ENCODE data around the gene CLEC2B.

CLEC2B gene

DNA sequence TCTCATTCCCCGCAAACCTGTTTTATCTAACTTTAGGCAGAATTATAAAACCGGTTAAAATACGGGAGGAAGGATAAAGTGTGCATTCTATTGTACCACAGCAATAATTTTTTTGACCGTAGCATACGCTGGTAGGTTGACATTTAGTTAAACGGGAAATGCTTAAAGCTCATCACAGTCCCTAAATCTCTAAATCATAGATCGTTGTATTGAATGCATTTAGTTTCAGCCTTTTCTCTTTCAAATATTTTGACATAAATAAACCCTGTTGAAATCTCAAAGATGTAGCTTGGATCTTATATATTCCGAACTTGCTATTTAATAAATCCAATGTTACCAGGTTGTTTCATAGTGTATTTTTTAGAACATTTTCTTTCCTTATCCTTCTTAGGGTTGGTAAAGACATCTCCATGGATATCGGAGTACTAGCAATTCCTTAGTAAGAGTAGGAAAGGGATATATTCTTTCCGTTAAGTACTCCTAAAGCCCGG lies 798 bp downstream of the CLEC2B start:
- DNase-seq, result no peak

DNA sequence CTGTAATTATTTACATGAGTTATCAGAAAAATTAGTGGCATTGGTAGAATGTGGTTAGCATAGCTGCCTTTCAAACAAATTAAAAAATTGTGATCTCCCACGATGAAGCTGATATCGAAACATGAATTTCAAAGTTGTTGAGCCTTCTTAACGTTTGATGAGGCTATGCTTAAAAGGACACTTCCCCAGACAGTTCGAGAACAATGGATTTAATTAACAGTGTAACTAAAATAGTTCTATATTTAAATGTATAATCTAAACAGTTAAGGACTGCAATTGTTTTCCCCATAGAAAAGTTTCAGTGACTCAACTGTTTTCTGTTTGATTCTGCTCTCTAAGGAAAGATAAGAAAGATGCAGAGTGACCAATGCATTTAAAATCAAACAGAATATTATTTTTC lies 1.6 kb downstream of the CLEC2B start:
- no peak for DNase-seq

DNA sequence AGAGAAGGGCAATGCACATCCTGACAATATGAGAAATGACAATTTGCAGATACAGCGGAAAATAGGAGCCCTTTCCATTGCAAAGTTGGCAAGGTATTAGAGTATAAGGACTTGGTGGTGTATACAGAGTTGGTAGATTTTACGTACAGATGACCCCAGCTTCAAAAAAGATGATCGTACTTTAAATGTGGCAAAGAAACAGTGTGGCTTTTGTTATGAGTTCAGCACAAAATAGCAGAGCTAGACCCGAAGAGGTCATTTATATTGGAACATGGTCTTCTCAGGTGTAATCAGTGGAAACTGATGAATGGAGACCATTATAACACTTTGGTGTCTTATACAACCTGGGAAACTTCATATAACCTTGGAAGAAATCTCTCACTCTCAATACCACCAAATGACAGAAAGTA lies 2.3 kb downstream of the CLEC2B start:
- DNase-seq, result no peak

DNA sequence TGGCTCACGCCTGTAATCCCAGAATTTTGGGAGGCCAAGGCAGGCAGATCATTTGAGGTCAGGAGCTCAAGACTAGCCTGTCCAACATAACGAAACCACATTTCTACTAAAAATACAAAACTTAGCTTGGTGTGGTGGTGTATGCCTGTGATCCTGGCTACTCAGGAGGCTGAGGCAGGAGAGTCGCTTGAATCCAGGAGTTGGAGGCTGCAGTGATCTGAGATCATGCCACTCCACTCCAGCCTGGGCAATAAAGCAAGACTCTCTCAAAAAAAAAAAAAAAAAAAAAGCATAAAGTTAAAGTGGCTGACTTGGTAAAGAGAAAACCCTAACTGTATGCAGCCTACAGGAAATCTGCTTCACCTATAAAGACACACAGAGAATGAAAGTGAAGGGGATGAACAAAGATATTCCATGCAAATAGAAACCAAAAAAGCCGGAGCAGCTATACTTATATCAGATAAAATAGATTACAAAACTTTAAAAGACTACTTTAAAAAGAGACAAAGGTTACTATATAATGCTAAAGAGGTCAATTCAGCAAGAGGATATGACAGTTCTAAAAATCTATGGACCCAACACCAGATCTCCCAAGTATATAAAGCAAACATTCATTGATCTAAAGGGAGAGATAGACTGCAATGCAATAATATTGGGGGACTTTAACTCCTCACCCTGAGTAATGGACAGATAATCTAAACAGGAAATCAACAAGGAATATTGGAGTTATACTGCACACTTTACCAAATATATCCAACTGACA lies 4.1 kb downstream of the CLEC2B start:
- no peak for DNase-seq

DNA sequence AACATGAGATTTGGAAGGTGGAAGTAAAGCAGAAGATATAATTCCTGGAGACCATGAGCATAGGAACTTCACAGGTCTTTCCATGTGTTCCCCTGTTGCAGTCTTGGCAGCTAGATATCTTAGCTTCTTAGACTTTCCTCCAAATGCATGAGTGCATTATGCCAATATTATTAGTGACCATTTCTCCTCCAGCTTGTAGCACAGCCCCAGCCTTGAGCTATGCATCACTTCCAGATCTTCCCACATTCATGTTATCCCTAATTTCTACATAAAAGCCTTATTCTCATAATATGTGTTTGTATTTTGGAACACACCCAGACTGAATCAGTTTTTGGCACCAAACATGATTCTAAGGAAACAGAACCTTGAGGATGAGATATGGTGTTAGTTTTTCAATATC lies 11.0 kb downstream of the CLEC2B start:
- DNase-seq, result no peak

DNA sequence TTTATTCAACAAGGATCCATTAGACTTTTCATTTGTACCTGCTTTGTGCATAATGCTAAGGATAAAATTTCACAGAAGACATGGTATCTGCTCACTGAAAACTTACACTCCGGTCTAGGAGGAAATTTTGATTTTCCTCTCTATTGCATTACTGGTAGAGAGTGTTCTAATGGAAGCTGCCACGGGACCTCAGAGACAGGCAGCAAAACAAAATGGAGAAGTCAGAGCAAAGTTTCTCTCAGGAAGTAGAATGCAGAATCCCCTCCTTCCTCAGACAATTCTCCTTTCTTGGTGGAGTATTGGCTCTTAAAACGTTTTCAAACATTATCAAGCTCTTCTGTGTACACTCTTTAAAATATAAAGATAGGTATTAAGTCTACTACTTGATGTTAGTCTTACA lies 12.3 kb downstream of the CLEC2B start:
- DNase-seq, result no peak

DNA sequence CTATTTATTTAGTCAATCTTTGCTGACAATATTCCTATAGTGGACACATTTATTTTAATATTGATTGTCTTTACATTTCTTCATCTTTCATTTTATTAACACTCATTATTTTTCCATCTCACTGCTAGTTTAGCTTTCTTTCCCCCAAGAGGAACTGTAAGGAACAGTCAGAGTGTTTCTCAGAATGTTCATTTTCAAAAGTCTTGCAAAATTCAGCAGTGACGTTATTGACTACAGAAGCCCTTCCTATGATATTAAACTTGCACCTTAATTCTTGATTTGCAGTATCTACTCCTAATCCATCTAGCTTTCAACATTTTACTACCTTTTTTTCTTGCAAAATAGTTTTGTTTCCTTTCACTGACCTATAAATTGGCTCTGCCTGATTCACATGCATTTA lies 13.0 kb downstream of the CLEC2B start:
- DNase-seq, result no peak

DNA sequence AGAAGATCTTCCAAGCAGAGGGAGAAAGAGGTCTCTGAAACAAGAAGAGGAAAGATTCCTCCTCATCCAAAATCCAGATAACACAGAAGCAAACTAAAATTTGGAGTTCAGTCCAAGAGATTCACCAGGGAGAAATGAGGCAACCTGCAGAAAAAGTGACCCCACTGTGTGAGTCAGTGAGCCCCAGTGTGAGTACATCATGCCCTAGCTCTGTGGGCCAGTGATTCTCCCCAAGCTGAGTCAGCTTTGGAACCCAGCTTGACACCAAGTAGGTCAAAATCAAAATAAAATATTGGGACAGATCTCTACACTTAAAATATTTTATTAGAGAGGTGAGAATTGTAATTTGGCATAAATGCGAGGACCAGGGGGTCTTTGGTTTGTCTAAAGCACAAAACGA lies 17.2 kb downstream of the CLEC2B start:
- no peak for DNase-seq

DNA sequence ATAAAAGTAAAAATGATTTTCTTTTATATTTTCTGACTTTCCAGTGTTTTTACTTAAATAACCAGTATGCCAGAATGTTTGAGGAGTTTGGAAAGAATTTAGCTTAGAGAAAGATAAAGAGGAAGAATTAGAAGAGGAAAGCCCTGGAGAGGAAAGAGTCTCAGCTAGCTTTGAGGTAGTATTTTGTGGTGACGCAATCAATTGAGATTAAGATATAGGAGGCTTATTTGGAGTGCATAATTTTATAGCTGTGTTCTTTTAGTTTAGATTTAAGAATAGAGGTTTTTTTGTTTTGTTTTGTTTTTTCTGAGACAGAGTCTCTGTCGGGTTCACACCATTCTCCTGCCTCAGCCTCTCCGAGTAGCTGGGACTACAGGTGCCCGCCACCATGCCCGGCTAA lies 18.1 kb downstream of the CLEC2B start:
- no peak for DNase-seq

DNA sequence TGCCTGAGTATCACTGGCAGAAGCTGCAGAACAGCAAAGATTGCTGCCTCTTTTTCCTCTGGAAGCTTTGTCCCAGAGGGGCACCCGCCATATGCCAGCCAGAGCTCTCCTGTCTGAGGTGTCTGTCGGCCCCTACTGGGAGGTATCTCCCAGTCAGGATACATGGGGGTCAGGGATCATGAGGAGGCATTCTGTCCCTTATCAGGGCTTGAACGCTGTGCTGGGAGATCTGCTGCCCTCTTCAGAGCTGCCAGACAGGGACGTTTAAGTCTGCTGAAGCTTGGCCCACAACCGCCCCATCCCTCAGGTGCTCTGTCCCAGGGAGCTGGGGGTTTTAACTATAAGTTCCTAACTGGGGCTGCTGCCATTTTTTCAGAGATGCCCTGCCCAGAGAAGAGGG lies 20.3 kb downstream of the CLEC2B start:
- DNase-seq, result no peak

DNA sequence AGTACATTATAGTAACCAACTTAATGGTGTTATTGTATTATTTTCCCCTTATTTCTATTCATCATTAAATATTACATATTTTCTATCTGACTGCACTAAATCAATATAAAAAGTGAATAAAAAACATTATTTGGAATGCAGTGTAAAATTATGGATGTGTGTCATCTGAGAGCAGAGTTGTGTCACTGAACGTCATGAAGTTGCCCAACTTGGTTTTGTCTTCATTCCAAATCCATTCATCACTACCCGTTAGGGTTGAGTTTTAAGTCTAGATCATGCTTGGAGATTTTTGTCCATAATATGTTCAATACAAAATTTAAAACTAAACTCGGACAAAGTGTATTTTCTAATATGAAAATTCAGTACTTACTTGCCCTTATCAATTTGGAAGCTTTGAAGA lies 25.7 kb downstream of the CLEC2B start:
- no peak for DNase-seq

DNA sequence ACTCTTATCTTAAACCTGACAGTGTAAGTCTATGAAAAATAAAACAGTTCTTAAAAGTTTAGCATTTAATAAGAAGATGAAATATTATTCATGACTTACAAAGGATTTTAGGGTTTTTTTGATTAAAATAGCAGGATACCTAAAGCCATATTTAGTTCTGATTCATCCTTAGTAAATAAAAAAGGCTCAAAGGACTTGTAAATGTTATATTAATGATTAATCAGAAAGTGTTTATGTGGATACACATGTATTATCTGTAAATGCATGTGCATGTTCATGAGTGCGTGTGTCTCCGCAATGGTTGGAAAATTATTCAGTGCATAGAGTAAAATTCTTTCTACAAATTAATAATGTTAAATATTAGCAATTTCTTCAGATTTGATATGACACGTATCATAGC lies 37.4 kb downstream of the CLEC2B start:
- DNase-seq, result no peak

DNA sequence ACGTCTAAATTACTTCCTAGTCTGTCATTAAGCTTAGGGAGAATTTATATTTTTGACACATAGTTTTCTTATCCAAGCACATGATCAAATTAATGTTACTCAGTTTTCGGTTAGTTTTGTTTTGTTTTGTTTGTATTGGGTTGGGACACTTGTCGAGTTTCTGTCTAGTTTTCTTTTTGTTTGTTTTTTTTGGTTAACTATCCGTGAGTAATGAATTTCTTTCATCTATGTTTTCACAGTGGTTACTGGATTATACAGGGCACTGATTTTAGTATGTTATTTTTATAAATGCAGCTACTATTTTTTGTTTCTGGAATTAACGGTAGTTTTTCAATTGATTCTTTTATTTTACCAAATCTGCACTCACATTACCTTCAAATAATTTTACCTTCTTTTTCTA lies 39.2 kb downstream of the CLEC2B start:
- no peak for DNase-seq

DNA sequence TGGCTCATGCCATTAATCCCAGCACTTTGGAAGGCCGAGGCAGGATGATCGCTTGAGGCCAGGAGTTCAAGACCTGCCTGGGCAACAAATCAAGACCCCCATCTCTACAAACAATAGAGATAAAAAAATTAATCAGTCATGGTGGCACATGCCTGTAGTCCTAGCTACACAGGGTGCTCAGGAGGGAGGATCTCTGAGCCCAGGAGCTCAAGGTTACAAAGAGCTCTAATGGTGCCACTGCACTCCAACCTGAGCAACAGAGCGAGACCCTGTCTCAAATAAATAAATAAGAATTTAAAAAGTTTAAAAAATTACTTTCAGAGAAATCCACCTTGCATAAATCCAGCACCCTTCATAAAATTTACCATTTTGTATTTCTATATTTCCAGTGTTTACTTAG lies 39.7 kb downstream of the CLEC2B start:
- DNase-seq, result no peak

DNA sequence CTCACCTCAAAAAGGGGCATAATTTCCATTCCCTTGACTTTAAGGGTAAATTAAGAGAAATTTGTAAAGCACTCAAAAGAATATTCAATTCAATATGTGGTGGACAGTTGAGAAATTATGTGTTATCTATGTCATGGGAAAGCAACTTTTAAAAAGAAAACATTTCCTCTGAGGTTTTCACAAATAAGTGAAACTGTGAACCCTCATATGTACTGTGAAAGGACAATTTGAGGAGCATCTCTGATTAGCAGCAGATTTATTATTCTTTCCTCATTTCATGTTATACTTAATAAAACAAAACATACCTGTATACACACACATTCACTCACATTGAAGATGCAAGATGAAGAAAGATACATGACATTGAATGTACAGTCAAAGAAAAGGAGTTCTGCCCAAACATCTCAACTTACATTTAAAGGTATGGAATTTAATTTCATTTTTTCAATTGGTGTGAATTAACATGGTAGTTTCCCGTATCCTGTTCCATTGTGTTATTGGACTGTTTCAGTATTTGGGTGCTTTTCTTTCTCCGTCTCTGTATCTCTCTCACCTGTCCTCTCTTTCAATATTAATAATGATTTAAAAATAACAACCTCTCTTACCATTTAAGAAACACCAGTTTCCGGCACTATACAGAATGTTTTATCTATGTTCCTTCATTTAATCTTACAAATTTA lies 41.8 kb downstream of the CLEC2B start, which contains the start of gene KLRF1:
Gene KLRF1 (plus strand): TSS at position 273 of the 680 bp plus-strand sequence. CDS start 64 bp downstream, at position 337.
- no peak for DNase-seq

DNA sequence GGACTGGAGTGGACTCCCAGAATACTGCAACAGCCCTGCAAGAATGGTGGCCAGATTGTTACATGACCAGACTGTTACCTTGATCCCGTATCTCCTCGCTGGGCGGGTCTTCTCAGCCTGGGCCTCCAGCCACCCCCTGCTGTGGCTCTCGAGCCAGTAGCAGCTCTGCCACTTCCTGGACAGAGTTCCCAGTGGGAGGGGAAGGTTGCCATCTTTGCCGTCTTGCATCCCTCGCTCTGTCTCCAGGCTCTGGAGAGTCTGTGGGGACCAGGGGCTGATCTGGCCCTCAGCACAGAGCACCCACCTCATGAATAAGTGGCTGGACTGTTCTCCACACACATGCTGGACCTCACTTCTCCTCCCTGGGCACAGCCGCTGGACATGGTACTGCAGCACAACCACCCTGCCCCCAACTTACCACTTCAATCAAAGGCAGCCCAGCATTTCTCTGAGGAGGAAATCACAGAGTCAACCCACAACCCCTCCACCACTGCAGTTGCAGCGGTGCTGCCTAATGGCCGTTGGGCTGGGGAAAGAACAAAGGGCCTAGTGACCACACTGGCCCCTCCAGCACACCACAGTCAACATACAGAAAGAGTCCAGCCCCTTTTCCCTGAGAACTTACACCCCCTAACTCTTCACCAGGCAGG lies 48.7 kb downstream of the CLEC2B start:
- no peak for DNase-seq

DNA sequence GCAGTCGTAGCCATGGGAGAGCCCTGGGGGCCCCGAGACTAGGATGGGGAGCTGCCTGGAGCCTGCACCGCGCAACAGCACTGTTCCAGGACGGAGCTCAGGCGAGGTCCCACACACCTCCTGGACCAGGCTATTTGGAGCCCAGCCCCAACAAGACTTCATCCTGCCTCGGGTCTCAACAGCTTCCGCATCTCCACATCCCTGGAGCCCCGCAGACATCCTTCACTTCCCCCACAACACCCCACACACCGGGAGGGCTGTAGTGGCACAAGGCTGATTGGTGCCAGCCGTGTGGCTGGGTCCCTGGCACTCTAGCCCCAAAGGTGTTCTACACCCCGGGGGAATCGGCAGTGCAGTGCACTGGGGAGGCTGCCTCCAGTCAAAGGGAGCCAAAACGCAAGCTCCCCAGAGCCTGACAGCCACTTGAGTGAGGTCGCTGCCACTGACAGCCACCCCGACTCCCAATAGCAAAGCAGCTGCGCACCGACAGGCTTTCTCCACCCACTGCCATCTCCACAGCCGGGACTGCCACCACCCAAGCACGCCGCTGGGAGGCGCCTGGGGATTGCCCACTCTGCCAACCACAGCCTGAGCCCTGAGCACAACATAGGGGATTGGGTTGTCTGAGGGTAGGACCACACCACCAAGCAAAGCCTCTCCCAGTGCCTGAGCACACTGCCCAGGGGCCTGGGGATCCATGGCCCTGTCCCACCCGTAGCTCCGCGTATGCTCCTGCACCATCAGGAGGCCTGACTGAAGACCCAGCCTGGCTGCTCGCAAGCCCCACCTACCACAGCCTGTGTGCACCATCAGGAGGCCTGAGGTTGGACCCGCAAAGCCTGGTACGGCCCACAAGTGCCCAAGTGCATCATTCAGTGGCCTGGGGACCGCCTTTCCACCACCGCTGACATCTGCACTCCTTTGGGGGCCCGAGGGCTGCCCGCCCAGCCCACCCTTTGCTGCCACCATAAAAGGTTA lies 55.0 kb downstream of the CLEC2B start:
- DNase-seq, result peak; percentile 94

DNA sequence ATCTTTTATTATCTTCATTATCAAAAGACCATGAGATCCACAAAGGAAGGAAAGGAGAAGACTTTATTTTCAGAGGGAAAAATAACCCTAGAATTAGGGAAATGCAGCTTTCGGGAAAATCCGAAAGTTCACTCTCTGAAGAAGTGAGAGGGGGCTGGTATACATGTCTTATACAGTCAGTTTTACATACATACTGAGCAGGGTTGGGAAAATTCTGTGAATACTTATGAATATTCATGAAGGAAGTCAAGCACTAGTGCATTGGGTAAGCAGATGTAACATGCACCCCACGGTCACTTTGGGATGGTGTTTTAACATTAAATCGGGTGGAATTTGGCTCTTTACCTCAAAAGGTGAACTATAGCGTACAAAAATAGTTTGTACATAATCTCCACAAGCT lies 57.5 kb downstream of the CLEC2B start:
- no peak for DNase-seq

DNA sequence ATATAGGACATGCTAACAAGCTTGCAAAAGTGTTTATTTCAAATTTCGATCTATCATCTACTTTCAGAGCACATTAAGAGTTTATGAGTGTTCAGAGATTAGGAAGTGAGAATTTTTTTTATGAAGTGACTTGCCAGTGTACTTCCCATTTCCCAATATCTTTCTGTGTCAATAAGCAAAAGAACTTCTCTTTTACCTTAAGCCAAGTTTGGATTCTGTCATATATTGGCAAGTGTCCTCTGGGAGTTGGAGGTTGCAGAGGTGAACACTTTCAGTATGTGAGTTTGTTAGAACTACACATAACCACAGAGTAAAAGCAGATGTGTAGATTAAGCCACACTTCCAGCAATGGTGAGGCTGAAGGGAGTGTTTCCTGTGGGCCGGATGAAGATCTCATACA lies 58.5 kb downstream of the CLEC2B start:
- no peak for DNase-seq

DNA sequence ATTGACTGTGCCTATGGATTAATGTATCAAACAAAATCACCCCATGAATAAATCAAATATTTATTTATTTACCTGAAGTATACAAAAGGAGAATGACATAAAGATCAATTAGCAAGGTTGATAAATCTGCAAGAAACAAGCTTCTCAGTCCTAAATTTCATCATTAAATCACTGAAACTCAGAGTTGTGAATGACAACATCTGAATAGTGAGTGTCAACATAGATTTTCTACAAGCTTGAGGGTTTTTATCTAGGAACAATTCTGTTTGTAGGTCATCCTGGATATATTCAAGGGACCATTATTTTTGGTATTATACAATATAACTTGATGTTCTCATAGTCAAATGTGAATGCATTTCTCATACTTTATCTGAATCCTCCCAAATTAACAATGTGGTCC lies 59.3 kb downstream of the CLEC2B start:
- DNase-seq, result no peak

DNA sequence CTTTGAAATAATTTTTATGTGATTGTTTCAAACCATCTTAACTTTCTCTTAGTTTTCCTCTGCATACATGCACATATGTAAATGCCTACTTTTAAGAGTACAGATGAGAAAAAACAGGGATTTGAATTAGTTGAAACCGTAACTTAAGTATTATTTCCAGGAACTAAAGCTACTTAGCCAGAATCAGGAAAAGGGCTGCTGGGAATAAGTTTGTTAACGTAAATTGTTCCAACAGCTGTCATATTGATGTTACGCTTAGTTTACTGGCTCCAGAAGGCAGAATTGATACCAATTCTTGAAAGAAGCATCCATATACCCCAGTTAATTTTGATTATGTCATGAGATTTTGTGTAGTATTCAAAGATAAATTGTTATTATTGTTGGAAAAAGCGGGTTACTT lies 59.8 kb downstream of the CLEC2B start:
- no peak for DNase-seq

DNA sequence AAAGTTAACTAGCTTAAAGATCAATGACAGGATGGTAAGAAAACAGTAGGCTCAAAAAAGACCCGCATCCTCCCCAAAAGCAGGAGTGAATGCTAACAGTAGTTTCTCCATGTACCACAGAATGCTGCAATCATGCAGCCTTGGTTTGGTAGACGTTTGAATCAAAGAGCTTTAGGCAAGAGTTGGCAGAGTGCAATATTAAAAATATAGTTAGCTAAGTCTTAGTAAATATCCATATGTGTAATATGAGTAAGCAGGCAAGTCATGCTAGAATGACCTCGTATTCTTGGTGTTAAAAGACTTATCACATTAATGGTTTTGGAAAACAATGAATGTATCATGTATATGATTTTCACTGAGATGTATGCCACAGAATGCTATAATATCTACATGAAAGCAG lies 60.6 kb downstream of the CLEC2B start:
- no peak for DNase-seq

DNA sequence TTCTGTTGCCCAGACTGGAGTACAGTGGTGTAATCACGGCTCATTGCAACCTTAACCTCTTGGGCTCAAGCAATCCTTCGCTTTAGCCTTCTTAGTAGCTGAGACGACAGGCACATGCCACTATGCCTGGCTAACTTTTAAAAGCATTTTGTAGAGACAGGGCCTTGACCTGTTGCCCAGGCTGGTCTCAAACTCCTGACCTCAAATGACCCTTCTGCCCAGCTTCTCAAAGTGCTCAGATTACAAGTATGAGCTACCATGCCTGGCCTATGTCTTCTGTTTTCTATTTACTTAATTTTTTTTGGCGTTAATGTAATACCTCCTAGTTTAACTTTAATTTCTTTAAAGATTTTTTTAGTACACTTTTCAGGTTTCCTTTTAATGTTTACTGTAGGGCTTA lies 62.4 kb downstream of the CLEC2B start:
- no peak for DNase-seq
